ENCODE measurements around the gene IL18R1. TPM values are rescaled to one million over a fixed set of nuclear protein-coding genes. Genes with fewer than 3 reads are reported as not detected.

Gene IL18R1
- total RNA-seq, 1 experiment from 2014 or later, result 0.08 TPM

DNA sequence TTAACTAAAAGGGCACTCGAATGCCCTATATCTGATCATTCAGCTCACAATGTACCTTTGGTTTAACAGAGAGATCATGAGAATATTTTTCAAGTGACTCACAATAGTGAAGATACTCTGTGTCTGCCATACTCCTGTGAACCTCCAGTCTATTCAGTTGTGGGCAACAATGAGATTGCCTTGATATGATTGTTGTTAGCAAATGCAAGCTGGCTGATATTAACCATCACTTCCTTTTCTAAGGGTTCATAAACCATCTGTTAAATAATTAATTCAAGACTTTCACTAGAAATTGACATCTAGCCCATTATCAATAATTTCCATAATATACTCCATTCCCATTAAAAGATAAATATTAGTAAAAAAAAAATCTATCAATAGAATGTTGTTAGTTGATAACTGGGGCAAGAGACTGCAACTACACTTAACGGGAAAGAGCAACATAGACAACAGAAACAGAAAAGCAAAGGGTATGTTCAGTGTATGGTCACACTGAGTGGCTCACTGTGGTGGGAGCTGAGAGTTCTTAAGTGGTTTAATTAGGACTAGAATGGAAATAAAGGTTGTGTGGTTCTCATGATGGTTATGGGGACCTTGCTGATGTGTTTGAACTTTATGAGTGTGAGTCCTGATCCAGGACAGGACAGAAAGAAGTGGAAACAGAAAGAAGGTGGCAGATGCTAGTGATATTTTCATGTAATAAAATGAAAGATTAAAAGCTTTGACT is 79.2 kb downstream of the IL18R1 start (continued):
- no peak for TF ChIP-seq SIN3A (IDR thresholded peaks at IDR 0.05; ENCODE audit: borderline replicate concordance, insufficient read depth, low read depth, low read length)

- no peak overlapping the region for H3K27ac ChIP-seq (ENCODE audit: low read length)
- H3K9me3 ChIP-seq (ENCODE audit: control insufficient read depth, insufficient read depth, low read depth, low read length), result no peaks in the 10 kb centered on the region
- H3K27me3 ChIP-seq (ENCODE audit: control insufficient read depth, insufficient read depth, low read length), result peaks cover 3% of the 10 kb centered on the region
- DNase-seq (ENCODE audit: low read depth, low spot score) (no peak), ATAC-seq (no peak)
- POLR2A ChIA-PET, result no interaction called here
- in situ Hi-C loops (cut with HindIII; ENCODE audit: low pct_unique_long_range_greater_than_20kb, low sequenced_read_pairs) (no loop called here), intact Hi-C loops (cut with micrococcal nuclease; ENCODE audit: unreplicated experiment) (no loop called here)
- no TSS peak for BruUV-seq (replicated peaks)
- H3K4me3 ChIP-seq (ENCODE audit: low read depth in 2 of 2, low read length in 2 of 2), result no peak overlapping the region
- H3K4me1 ChIP-seq (ENCODE audit: control insufficient read depth, insufficient read depth, low read length), result no peaks in the 10 kb centered on the region
- CTCF ChIA-PET, result no interaction called here
- TF ChIP-seq POLR2AphosphoS5 (IDR thresholded peaks at IDR 0.05; ENCODE audit: low read depth, low read length) (no peak), SIN3A (IDR thresholded peaks at IDR 0.05; ENCODE audit: borderline replicate concordance, insufficient read depth, low read depth, low read length) (no peak), TCF7L2 (IDR thresholded peaks at IDR 0.05; ENCODE audit: low read depth, low read length) (no peak)
- TF ChIP-seq, protein P1, sequence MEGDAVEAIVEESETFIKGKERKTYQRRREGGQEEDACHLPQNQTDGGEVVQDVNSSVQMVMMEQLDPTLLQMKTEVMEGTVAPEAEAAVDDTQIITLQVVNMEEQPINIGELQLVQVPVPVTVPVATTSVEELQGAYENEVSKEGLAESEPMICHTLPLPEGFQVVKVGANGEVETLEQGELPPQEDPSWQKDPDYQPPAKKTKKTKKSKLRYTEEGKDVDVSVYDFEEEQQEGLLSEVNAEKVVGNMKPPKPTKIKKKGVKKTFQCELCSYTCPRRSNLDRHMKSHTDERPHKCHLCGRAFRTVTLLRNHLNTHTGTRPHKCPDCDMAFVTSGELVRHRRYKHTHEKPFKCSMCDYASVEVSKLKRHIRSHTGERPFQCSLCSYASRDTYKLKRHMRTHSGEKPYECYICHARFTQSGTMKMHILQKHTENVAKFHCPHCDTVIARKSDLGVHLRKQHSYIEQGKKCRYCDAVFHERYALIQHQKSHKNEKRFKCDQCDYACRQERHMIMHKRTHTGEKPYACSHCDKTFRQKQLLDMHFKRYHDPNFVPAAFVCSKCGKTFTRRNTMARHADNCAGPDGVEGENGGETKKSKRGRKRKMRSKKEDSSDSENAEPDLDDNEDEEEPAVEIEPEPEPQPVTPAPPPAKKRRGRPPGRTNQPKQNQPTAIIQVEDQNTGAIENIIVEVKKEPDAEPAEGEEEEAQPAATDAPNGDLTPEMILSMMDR (IDR thresholded peaks at IDR 0.05), result no peak
- TF ChIP-seq, protein P2, sequence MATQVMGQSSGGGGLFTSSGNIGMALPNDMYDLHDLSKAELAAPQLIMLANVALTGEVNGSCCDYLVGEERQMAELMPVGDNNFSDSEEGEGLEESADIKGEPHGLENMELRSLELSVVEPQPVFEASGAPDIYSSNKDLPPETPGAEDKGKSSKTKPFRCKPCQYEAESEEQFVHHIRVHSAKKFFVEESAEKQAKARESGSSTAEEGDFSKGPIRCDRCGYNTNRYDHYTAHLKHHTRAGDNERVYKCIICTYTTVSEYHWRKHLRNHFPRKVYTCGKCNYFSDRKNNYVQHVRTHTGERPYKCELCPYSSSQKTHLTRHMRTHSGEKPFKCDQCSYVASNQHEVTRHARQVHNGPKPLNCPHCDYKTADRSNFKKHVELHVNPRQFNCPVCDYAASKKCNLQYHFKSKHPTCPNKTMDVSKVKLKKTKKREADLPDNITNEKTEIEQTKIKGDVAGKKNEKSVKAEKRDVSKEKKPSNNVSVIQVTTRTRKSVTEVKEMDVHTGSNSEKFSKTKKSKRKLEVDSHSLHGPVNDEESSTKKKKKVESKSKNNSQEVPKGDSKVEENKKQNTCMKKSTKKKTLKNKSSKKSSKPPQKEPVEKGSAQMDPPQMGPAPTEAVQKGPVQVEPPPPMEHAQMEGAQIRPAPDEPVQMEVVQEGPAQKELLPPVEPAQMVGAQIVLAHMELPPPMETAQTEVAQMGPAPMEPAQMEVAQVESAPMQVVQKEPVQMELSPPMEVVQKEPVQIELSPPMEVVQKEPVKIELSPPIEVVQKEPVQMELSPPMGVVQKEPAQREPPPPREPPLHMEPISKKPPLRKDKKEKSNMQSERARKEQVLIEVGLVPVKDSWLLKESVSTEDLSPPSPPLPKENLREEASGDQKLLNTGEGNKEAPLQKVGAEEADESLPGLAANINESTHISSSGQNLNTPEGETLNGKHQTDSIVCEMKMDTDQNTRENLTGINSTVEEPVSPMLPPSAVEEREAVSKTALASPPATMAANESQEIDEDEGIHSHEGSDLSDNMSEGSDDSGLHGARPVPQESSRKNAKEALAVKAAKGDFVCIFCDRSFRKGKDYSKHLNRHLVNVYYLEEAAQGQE (IDR thresholded peaks at IDR 0.05; ENCODE audit: insufficient read depth in 1 of 2, low read depth in 2 of 2, low read length in 1 of 2), result no peak
- H3K36me3 ChIP-seq (ENCODE audit: control insufficient read depth, insufficient read depth, low read length), result no peaks in the 10 kb centered on the region
Observed at GRCh38 chr2:102435741-102436140, 80.1 kb downstream of the IL18R1 start.

- DNase-seq (ENCODE audit: low read depth, low spot score) (no peak), ATAC-seq (no peak)
- TF ChIP-seq, protein P2 (IDR thresholded peaks at IDR 0.05; ENCODE audit: insufficient read depth in 1 of 2, low read depth in 2 of 2, low read length in 1 of 2), result no peak
- no peak for TF ChIP-seq SIN3A (IDR thresholded peaks at IDR 0.05; ENCODE audit: borderline replicate concordance, insufficient read depth, low read depth, low read length)
- TF ChIP-seq POLR2AphosphoS5 (IDR thresholded peaks at IDR 0.05; ENCODE audit: low read depth, low read length), result no peak
- TF ChIP-seq, protein P1 (IDR thresholded peaks at IDR 0.05), result no peak
- TF ChIP-seq TCF7L2 (IDR thresholded peaks at IDR 0.05; ENCODE audit: low read depth, low read length), result no peak
- intact Hi-C loops (cut with micrococcal nuclease; ENCODE audit: unreplicated experiment) (no loop called here), in situ Hi-C loops (cut with HindIII; ENCODE audit: low pct_unique_long_range_greater_than_20kb, low sequenced_read_pairs) (no loop called here)
- H3K27ac ChIP-seq (ENCODE audit: low read length), result no peak overlapping the region
- CTCF ChIA-PET, result no interaction called here
- H3K9me3 ChIP-seq (ENCODE audit: control insufficient read depth, insufficient read depth, low read depth, low read length), result no peaks in the 10 kb centered on the region
- POLR2A ChIA-PET, result no interaction called here
- H3K4me3 ChIP-seq (ENCODE audit: low read depth in 2 of 2, low read length in 2 of 2), result no peak overlapping the region
- H3K4me1 ChIP-seq (ENCODE audit: control insufficient read depth, insufficient read depth, low read length), result no peaks in the 10 kb centered on the region
- BruUV-seq (replicated peaks), result no TSS peak
- peaks cover 3% of the 10 kb centered on the region for H3K27me3 ChIP-seq (ENCODE audit: control insufficient read depth, insufficient read depth, low read length)
- no peaks in the 10 kb centered on the region for H3K36me3 ChIP-seq (ENCODE audit: control insufficient read depth, insufficient read depth, low read length)
Observed at GRCh38 chr2:102436323-102436722, 80.7 kb downstream of the IL18R1 start.
